Glomerular visceral epithelial cell (primary cell): ENCODE results near the gene VASP.

ENCODE experiments used
- DNase-seq: peaks from one replicate; pipeline ENCODE4 v3.0.0-alpha.2; 2016; ENCODE audit errors: extremely low spot score

Gene VASP

GRCh38 chr19:45506989-45507871 is at the start of gene VASP:
Gene VASP (plus strand): TSS chr19:45507479. CDS start chr19:45507772, 293 bp downstream.
- DNase-seq, result peak; percentile 90

DNA sequence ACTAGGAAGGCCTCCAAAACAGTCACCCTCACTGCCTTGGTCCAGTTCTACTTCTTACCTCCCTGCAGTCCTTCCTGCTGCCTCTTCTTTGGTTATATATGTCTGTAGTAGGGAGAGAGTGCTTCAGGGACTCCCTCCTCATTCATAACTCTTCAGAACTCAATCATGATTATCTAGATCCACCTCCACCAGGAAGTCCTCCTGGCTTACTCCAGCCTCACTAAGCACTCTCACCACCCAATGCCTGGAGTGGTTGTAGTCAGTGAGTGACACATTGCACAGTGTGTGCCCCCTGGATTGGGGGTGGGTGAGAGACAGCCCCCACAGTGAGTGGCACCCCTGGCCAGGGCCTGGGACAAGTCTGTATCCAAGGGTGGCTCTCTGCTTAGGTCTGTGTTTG is 49.5 kb upstream of the VASP start:
- no peak for DNase-seq

DNA sequence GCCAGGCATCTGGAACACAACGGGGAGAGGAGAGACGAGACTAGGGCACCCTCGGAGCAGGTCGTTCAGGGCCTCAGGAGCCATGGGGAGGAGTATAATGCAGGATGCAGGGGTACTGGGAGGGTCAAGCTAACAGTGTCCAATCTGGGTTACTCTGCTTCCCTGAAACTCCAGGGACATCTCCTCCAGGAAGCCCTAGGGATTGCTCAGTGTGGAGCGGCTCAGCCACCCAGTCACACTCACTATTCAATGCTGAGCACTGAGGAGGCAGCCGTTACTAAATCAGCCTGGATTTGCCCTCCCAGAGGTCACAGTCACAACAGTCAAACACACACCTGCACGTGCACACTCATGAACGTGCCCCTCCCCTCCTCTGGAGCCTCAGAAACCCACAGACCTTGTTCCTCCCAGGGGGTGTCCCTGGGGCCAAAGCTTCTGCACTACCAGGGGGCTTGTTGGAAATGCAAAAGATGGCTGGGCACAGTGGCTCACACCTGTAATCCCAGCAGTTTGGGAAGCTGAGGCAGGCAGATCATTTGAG is 46.4 kb upstream of the VASP start:
- no peak for DNase-seq

DNA sequence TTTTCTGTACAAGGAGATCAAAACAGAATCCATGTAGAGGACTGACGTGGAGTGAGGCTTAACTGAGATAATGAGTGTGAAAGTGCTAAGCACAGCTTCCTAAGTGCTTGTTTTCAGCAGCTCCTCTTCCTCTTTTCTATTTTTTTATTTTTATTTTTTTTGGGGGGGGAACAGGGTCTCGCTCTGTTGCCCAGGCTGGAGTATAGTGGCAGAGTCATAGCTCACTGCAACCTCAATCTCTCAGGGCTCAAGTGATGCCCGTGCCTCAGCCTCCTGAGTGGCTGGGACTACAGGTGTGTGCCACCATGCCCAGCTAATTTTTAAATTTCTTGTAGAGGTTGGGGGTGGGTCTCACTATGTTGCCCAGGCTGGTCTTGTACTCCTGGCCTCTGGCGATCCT is 45.1 kb upstream of the VASP start:
- DNase-seq, result no peak

GRCh38 chr19:45463241-45463640 is 44.0 kb upstream of the VASP start:
- no peak for DNase-seq

DNA sequence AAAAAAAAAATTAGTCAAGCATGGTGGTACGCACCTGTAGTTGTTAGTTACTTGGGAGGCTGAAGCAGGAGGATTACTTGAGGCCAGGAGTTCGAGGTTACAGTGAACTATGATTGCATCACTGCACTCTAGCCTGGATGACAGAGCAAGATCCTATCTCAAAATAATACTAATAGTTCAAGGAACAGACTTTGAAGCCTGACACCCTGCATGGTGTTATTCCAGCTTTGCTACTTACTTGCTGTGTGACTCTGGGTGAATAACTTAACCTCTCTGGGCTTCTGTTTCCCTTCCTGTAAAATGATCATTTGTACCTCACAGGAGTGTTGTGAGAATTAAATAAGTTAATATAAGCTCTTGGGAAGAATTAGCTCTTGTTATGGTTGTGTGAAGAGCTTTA is 43.0 kb upstream of the VASP start:
- DNase-seq, result no peak

GRCh38 chr19:45464852-45465441 is 42.3 kb upstream of the VASP start:
- no peak for DNase-seq

DNA sequence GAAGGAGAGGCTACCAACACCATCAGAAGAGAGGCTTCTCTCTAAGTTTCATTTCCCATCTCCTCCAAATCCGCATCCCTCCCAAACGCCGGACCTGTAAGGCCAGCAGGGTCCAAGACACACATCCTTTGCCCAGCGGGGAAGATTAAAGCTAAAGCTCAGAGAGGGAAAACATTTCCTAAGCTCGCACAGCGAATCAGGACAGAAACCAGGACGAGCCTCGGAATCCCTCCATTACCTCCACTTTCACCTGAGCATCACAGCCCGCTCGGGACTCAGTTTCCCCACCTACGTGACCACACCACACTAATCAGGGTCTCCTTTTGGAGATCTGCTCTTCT is 40.2 kb upstream of the VASP start:
- no peak for DNase-seq

- DNase-seq, result peak; percentile 96
Measured at GRCh38 chr19:45467456-45468158, 39.7 kb upstream of the VASP start, which contains the start of gene FOSB. Gene FOSB (plus strand): TSS chr19:45467996. CDS start chr19:45468587, 591 bp downstream.

- DNase-seq, result no peak
Measured at GRCh38 chr19:45468159-45468651, 39.1 kb upstream of the VASP start.

GRCh38 chr19:45468803-45469131 is 38.5 kb upstream of the VASP start:
- DNase-seq, result no peak

DNA sequence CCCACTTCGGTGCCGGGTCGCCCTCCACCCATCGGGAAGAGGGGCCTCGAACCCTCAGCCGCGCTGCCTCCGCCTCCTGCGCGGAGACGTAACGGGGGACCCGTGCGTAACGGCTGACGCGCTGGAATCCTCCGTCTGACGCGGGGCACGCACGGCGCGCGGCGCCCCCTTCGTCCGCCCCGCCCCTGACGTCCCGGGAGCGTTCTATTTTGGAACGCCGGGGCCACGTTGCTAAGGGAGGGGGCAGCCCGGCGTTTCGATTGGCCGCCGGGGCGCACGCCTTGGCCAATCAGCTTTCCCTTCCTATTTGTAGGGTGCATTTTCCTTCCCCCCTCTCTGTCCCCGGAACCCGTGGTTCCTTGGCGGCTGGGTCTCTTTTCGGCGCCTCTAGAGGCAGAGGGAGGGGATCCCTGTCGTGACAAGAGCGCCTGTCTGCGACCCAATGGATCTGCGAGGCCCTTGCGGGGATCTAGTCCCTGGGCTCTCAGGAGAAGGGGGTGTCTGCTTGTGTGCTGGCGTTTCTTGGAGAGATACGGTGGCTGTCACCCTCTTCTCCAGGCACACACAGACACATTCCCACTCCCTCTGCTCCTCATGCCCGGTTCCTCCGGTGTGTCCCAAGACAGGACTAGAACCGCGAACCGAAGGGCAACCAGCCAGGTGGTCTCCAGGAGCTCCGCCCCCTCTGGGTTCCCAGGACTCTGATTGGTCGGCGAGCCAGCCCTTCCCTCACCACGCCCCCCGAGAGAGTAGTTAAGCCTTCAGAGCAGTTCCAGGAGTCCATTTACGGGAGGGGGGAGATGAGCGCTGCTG is 37.9 kb upstream of the VASP start:
- DNase-seq, result peak; percentile 96

DNA sequence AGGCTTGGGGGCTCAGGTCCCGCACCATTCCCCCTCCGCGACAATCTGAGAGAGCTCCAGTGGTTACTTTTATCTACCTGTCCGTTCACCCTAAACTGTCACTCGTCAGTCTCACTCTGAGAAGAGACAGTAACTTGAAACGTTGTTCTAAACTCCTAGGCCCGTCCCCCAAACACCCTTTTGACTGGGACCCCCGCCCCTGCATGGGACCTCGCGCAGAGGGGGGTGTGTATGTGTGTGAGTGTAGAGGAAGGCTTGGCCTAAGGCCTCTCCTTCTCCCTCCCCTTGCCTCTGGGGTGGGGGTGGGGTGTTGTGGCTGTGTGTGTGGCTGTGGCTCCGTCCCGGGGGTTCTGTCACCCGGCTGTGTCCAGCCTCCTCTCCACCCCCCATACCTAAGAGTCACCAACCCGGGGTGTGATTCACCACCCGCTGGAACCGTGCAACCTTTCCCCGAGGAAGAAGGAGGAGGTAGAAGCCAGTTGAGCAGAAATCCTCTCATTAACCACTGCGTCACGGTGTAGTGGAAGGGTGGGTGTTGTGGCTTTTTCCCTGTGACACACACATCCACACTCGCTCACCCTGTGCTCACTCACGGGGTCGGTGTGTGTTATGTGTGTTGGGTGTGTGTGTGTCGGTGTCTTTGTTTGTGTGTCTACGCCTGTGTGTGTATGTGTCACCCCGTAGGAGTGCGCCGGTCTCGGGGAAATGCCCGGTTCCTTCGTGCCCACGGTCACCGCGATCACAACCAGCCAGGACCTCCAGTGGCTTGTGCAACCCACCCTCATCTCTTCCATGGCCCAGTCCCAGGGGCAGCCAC is 37.1 kb upstream of the VASP start:
- peak; percentile 94 for DNase-seq

GRCh38 chr19:45470762-45471081 is 36.6 kb upstream of the VASP start:
- no peak for DNase-seq

DNA sequence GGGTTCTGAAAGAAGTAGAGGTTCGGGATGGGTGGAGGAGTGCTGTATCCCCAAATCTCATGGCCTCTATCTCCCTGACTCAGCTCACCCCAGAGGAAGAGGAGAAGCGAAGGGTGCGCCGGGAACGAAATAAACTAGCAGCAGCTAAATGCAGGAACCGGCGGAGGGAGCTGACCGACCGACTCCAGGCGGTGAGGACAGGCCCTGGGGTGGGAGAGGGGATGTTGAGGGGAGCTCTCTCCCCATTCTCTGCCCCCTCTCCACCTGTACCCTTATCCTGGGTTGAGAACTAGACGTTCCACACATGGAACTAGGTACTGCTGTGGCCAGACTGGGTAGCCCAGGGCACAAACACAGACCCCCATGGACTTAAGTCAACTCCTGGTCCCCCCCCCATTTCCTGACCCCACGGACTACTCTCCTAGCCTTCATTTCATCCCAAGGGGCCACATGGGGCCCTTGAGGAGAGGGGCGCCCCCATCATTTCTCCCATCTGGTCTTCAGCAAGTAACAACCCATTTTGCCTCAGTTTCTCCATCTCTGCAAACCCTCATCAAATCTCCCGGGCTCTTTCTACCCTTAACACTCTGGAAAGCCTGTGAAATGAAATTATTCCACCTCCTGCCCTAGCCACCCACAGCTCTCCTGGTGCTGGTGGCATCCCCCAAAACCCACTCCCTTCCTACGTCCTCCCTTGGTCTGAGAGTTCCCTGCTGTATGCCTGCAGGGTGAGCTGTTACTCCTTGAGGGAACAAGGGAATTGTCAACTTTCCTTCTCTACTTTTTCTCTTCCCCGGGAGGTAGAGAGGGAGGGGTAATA is 36.0 kb upstream of the VASP start:
- DNase-seq, result no peak

- DNase-seq, result no peak
Measured at GRCh38 chr19:45471931-45472562, 35.2 kb upstream of the VASP start.

DNA sequence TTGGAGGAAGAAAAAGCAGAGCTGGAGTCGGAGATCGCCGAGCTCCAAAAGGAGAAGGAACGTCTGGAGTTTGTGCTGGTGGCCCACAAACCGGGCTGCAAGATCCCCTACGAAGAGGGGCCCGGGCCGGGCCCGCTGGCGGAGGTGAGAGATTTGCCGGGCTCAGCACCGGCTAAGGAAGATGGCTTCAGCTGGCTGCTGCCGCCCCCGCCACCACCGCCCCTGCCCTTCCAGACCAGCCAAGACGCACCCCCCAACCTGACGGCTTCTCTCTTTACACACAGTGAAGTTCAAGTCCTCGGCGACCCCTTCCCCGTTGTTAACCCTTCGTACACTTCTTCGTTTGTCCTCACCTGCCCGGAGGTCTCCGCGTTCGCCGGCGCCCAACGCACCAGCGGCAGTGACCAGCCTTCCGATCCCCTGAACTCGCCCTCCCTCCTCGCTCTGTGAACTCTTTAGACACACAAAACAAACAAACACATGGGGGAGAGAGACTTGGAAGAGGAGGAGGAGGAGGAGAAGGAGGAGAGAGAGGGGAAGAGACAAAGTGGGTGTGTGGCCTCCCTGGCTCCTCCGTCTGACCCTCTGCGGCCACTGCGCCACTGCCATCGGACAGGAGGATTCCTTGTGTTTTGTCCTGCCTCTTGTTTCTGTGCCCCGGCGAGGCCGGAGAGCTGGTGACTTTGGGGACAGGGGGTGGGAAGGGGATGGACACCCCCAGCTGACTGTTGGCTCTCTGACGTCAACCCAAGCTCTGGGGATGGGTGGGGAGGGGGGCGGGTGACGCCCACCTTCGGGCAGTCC is 34.5 kb upstream of the VASP start:
- DNase-seq, result no peak

DNA sequence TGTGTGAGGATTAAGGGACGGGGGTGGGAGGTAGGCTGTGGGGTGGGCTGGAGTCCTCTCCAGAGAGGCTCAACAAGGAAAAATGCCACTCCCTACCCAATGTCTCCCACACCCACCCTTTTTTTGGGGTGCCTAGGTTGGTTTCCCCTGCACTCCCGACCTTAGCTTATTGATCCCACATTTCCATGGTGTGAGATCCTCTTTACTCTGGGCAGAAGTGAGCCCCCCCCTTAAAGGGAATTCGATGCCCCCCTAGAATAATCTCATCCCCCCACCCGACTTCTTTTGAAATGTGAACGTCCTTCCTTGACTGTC is 34.0 kb upstream of the VASP start:
- no peak for DNase-seq
